Lower leg skin (tissue), 3 donors: ENCODE measurements around the gene GPR3.

Experiments used
- CTCF ChIP-seq, 3 donors: fragments of 450-650 bp; IDR thresholded peaks; one replicate each; pipeline ENCODE4 v1.5.1; 2016; ENCODE audit warnings: antibody characterized with exemption in 3 of 3, mild to moderate bottlenecking in 3 of 3, moderate library complexity in 2 of 3
- POLR2A ChIP-seq, 2 donors: fragments of 450-650 bp; IDR thresholded peaks; one replicate each; pipeline ENCODE4 v1.6.1; 2016 to 2017; ENCODE audit warnings: antibody characterized with exemption in 2 of 2, mild to moderate bottlenecking in 1 of 2, moderate library complexity in 1 of 2

- TF ChIP-seq CTCF (IDR thresholded peaks at IDR 0.05), result no peak
- TF ChIP-seq POLR2A (IDR thresholded peaks at IDR 0.05), result no peak
Observed at GRCh38 chr1:27429029-27429425, 36.6 kb downstream of the GPR3 start.
